Measurements from ENCODE around the gene PLCB1. TPM values are rescaled to one million over a fixed set of nuclear protein-coding genes. Genes with fewer than 3 reads are reported as not detected.

PLCB1 gene
- total and polyA plus RNA-seq, 10 of the 15 experiments (the other 5 are each of a cell fraction or from before 2014, with no cell fraction given): 0.05 to 5.3 (median 0.17) TPM; not detected in 1

GRCh38 chr20:8227293-8227692 lies 95.2 kb downstream of the PLCB1 start:
- no peak for TF ChIP-seq WRNIP1 (IDR thresholded peaks at IDR 0.05; ENCODE audit: borderline replicate concordance, low read depth, low read length)
- no peak for TF ChIP-seq SMC3 (IDR thresholded peaks at IDR 0.05; ENCODE audit: borderline replicate concordance, low read length)
- no peak for TF ChIP-seq REST (IDR thresholded peaks at IDR 0.05; ENCODE audit: low read depth, low read length)
- TF ChIP-seq STAT1 (conservative IDR thresholded peaks at IDR 0.05): no peak
- no peak for TF ChIP-seq TBL1XR1 (IDR thresholded peaks at IDR 0.05; ENCODE audit: low read depth, low read length)
- no peak for TF ChIP-seq NBN (IDR thresholded peaks at IDR 0.05)
- no peak for TF ChIP-seq RBBP5 (conservative IDR thresholded peaks at IDR 0.05)
- TF ChIP-seq SP1 (IDR thresholded peaks at IDR 0.05; ENCODE audit: low read depth, low read length): no peak
- no peak for TF ChIP-seq CREM (IDR thresholded peaks at IDR 0.05; ENCODE audit: low read depth)
- no peak for TF ChIP-seq PAX8 (IDR thresholded peaks at IDR 0.05)
- no peak for TF ChIP-seq USF1 (IDR thresholded peaks at IDR 0.05; ENCODE audit: borderline replicate concordance, extremely low read length, insufficient read depth, low read depth, low read length)
- TF ChIP-seq NFYB (IDR thresholded peaks at IDR 0.05; ENCODE audit: insufficient read depth, low read depth, low read length): no peak
- TF ChIP-seq FOS (IDR thresholded peaks at IDR 0.05; ENCODE audit: borderline replicate concordance, extremely low read depth, insufficient read length): no peak
- TF ChIP-seq STAT3 (IDR thresholded peaks at IDR 0.05; ENCODE audit: low read depth, low read length): no peak
- intact Hi-C loops (cut with micrococcal nuclease; ENCODE audit: unreplicated experiment) (loop anchor here (10.0 kb wide), 1 partner anchor 202 kb away; no protein-coding TSS in a partner anchor), in situ Hi-C loops (cut with MboI) (no loop called here)
- no peak overlapping the region for H3K4me2 ChIP-seq (ENCODE audit: control insufficient read depth, insufficient read depth)
- no peak overlapping the region for H3K27ac ChIP-seq (ENCODE audit: control insufficient read depth, insufficient read depth)
- H4K20me1 ChIP-seq (ENCODE audit: control insufficient read depth, insufficient read depth): no peaks in the 10 kb centered on the region
- ChIA-PET POLR2A (no interaction called here), CTCF (no interaction called here), RAD21 (ENCODE audit: unreplicated experiment) (no interaction called here), SMC1A (ENCODE audit: uncharacterized antibody, unreplicated experiment) (interaction anchor here (1.1 kb wide), 1 partner anchor 14 kb away, joined by 3 read pairs; no protein-coding TSS in a partner anchor)
- H3K4me3 ChIP-seq: no peak overlapping the region
- H3K27me3 ChIP-seq (replicated peaks in 1 of 2; ENCODE audit: control insufficient read depth in 2 of 2, insufficient read depth in 2 of 2, low read length in 1 of 2): no peaks in the 10 kb centered on the region
- FAIRE-seq: no peak
- no peak for ATAC-seq
- peaks cover 2% of the 10 kb centered on the region; the same call in 1 of the 3 replicates for H3K9me3 ChIP-seq (replicated peaks; ENCODE audit: control insufficient read depth, insufficient read depth, low read length)
- H2AFZ ChIP-seq (ENCODE audit: control insufficient read depth, low read depth, low read length): no peak overlapping the region
- no peaks in the 10 kb centered on the region for H3K4me1 ChIP-seq (ENCODE audit: control insufficient read depth, insufficient read depth, low read length)
- H3K9ac ChIP-seq (ENCODE audit: control insufficient read depth, insufficient read depth, low read length): no peak overlapping the region
- no peak for DNase-seq (ENCODE audit: low read depth, low spot score)
- H3K79me2 ChIP-seq (ENCODE audit: control insufficient read depth, insufficient read depth, low read length): no peaks in the 10 kb centered on the region
- H3K36me3 ChIP-seq (ENCODE audit: control insufficient read depth in 2 of 2, insufficient read depth in 2 of 2, low read length in 1 of 2): no peaks in the 10 kb centered on the region
- BruUV-seq (replicated peaks): no TSS peak
- WGBS (ENCODE audit: insufficient coverage, insufficient replicate concordance, low lambda C conversion rate, missing lambda C conversion rate): 34% methylated on average over 3 of the region's 3 CpGs
